GM23248 (cell line): ENCODE data around the gene NHSL1.

Experiments
- EZH2 ChIP-seq: fragments of 200-600 bp; sonication (generic); IDR thresholded peaks from 2 replicates; pipeline ENCODE4 v1.6.1; 2018; ENCODE audit warnings: antibody characterized with exemption, mild to moderate bottlenecking; ENCODE audit not compliant: insufficient read depth, poor library complexity, severe bottlenecking
- EZH2phosphoT487 ChIP-seq: fragments of 200-600 bp; sonication (generic); IDR thresholded peaks from 2 replicates; pipeline ENCODE4 v1.6.1; 2018; ENCODE audit warnings: antibody characterized with exemption, moderate library complexity, mild to moderate bottlenecking, low read depth; ENCODE audit not compliant: insufficient read depth

DNA sequence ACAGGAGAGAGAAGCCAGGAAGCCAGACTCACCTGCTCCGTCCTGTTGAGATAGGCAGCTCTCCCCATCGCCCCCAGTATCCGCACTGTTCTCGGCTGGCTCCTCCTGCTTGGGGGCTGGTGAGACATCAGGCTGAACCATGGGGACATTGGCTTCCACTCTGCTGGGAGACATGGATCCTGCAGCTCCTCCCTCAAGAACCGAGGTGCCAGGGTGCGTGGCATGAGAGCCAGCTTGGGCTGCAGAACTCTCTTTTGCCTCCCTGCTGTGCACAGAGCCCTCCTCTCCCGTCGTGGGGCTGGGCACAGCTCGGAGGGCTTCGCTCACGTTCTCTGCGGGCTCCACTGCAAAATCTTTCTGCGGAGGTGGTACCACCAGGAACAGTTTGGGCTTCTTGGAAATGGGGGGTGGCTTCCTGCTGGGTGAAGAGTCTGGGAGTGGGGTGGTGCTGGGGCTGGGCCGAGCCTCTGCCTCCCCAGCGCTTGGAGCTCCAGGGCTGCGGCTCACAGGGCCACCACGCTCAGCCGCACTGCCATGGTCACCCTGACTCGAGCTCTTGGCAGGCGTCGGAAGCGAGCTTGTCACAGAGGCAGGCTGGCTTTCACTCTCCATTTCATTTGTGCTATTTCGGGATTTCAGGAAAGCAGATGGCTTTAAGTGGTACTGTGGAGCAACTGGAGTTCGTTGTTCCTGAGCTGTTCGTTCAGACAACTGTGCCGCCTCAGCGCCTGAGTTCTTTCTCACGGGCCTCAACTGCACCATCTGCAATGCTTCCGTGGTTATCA is 68.7 kb downstream of the NHSL1 start:
- TF ChIP-seq EZH2 = no peak
- TF ChIP-seq EZH2phosphoT487 = no peak
